Kidney glomerular epithelial cell (primary cell): ENCODE results near the gene CKB.

ENCODE experiments used
- DNase-seq: peaks from one replicate; lab custom pipeline; 2025; lab: John Stamatoyannopoulos, UW

CKB gene

DNA sequence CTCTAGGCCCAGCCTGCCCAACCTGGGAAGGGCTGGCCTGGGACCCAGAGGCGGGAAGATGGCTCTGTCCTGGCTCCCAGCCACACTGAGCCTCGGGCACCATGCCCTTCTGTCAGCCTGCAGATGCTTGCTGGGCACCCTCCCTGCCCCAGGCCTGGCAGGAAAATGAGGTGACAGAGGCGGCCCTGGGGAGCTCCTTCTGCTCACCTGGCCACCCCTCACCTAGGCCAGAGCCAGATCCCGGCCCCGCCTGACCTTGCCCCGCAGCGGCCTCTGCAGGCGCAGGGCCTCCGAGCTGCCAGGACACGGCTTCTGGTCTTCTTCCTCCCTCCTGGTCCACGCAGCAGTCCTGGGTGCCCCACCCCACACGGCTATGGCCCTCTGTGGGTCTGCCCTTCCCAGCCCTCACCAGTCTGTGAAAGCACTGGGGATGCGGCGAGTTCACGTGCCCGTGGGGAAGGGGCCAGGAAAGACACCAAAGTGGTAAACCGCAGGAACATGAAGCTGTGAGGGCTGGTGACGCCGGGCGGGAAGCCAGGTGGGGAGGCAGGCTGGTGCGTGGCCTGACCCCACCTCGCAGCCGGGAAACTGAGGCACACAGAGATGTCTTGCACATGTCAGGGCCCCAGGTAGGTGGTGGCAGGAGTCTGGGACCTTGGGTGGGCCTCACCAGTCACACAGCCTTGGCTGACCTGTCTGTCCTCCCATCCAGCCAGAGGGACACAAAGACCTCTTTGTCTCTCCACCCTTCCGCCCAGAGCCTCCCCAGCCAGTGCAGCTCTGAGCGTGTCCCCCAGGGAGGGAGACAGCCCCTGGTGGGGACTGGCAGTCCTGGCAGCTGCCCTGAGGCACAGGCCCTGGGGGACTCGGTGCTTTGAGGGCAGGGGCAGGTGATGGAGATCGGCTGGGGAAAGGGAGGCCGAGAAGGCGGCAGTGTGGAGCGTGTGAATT is 27.0 kb upstream of the CKB start:
- no peak for DNase-seq

DNA sequence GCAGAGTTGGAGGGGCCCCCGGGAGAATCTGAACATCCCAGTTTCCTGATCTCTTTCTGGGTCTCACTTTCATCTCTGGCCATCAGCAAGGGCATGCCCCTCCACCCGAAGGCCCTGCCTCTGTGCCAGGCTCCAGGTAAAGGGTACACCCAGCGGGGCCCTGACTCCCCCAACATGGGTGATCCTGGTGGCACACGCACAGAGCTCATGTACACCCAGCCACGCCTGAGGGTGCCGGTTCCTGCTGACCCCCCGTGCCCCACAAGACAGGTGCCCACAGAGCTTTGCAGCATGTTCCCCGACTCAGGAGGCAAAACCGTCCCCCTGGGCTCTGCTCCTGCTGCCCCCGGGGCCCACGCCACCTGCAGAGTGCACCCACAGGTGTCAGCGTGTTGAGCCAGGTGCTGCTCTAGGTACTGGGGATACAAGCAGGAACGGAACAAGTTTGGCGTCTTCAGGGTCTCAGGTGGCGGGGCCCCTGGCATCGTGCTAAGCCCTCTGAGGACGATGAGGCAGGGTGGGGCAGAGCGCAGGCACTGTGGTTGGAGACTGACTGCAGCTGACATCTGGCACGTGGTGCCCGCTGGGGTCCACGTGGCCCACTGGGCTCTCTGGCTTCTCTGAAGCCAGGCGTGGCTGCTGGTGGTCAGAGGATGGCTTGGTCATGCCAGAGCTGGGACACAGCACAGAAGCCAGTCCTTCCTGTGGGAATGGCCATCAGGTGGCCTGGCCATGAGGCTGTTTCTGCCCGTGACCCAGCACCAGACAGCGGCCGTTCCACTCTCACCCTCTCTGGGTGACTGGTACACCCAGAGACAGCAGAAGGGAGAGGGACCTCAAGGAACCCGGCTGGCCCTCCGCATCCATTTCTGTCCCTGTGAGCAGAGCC is 26.1 kb upstream of the CKB start:
- DNase-seq = no peak

DNA sequence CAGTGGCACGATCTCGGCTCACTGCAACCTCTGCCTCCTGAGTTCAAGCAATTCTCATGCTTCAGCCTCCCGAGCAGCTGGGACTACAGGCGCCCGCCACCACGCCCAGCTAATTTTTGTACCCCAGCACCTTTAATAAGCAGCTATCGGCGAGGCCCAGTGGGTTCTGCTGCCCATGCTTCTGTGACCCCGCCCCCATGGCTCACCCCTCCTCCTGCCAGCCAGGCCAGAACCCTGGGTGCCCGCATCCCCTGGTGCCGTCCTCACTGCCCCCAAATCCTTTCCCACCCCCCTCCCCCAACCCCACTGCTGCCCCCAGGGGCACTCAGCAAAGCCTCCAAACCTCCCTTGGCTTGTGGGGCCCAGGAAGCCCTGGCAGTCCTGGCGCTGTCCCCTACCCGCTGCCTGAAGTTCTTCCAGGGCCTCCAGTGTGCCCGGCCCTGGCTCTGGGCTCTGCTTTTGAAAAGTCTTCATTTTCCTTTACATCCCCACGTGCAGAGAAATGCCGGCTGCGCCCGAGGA is 25.4 kb upstream of the CKB start:
- no peak for DNase-seq

DNA sequence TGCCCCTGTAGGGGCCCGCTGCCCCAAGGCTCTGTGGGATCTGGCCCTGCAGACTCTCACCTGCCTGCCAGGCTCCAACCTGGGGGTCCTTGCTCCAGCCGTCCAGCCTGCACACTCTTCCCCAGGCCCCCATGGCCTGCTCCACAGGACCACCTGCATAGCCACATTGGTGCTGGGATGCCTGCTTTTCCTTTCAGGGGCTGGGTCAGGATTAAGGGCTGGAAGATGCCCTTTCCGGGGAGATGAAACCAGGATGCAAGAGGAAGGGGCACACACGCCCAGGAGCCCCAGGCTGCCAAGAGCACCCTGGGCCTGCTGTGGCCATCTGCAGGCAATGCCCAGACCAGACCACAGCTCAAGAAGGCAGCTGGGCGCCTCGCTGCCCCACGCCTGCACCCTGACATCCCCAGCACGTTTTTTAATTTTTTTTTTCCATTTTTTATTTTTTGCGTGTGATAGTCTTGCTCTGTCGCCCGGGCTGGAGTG is 24.9 kb upstream of the CKB start:
- DNase-seq = no peak

DNA sequence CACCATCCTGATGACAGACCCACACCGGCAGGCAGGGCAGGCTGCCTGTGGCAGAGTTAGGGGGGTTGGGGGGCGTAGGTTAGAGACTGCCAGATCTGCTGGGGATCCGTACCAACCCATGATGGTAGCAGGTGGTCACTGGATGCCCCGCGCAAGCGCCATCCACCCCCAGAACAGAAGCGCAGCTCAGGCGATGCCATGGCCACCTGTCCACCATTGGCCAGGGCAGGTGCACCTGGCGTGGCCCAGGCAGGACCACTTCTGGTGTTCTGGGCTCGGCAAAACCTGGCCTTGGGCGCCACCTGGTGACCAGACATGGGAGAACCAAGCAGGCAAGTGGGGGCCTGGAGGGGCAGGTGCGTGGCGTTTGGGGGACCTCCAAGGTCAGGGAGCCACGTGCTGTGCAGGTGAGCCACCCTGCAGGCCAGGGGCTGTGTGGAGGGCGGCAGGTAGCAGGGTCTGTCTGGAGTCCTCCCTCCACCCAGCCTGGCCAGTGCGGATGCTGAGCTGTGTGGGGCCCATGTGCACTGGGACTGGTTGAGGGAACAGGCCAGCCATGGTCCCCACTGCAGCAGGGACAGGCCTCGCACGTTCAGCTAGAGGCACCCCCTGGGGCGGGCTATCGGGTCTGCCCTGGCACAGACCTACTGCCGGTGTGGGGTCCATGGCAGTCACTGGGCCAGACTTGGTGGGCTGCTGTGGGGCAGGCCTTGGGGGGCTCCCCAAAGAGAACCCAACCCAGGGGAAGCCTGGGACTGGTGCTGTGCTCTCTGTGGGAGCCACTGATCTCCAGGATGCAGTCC is 24.2 kb upstream of the CKB start:
- DNase-seq = no peak

DNA sequence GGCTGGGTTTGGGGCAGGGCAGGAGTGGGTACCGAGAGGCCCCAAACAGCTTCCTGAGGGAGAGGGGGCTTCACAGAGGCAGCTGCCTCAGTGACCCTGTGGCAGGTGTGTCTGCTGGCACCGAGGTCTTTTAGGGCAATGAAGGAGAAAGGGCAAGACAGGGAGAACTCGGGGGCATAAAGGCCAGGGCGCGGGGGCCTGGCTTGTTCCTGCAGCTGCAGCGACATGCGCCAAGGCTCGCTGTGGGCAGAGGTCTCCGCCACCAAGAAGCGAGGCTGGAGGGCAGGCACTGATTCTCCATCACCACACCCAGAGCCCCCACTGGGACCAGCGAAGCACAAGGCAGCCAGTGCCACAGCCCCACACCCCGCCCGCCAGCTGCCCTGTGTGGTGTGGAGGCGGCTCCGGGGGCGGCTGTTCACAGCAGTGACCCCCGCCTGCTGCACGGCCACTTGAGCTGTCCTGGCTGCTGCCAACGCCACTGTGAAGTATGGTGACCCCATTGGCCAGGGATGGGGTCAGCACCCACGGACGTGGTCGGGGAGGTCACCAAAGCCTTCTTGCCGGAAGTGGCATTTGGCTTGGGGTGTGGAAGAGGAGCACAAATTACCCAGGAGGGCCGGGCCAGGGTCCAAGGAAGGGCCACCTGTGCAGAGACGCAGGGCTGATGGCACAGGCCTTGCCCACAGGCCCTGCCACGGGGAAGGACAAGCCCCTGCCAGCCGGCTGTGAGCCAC is 23.5 kb upstream of the CKB start:
- no peak for DNase-seq

DNA sequence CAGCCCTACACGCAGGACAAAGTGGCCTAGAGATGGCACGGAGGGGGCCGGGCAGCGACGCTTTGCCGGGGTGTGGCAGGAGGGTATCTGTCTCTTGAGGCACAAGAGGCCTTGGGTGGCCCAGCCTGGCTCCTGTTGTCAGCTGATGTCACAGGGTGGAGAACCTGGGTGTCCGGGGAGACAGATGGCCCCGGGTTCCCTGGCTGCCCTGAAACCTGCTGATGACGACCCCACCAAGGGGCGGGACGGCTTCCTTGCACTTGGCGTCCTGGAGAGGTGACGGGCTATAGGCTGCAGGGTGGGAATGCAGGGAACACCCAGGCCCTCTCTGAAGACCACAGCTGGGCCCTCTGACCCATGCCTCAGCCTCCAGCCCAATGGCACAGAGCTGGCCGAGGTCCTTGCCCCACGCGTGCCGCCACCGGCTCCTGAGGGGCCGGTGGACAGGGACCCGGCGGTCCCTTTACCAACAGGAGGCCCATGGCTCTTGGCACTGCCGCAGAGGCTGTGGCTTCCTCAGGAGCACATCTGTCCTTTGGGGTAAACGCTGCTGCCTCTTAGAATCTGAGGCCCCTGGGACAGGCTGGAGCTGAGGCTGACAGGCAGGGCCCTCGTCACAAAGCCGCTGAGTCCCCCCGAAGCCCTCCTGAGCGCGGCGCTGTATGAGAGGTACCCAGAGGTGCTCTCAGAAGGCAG is 22.7 kb upstream of the CKB start:
- no peak for DNase-seq

DNA sequence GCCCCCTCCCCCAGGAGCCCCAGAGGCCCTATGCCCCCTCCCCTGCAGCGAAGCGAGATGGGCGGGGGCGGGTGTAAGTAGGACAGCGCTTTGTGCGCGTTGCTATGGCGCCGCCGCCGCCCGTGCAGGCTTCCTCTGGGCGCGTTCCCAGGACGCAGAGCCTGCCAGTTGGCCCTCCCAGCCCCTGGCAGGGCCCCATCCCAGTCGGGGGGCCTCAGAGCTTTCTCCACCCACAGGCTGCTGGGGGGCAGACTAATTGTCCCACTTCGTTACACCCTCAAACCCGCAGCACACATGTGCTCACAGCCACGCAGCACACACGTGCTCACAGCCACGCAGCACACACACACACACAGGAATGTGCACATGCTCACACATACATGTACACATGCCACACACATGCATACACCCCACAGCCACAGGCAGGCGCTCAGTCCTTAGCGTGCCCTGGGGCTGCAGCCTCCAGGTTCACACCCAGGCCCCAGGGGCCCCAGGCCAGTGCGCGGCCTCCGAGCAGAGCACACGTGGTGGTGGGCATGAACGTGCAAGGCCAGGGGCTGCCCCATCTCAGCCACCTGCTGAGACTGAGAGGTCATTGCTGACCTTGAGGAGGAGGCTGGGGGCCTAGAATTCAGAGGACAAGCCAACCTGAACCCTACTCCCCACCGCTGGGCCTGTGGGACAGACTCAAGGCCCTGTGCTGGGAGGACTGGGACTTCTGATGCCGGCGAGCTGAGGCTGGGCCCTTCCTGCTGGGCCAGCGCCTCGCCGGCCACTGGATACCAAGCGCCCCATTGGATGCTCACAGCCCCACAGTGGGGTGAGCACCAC is 22.0 kb upstream of the CKB start:
- DNase-seq = no peak

DNA sequence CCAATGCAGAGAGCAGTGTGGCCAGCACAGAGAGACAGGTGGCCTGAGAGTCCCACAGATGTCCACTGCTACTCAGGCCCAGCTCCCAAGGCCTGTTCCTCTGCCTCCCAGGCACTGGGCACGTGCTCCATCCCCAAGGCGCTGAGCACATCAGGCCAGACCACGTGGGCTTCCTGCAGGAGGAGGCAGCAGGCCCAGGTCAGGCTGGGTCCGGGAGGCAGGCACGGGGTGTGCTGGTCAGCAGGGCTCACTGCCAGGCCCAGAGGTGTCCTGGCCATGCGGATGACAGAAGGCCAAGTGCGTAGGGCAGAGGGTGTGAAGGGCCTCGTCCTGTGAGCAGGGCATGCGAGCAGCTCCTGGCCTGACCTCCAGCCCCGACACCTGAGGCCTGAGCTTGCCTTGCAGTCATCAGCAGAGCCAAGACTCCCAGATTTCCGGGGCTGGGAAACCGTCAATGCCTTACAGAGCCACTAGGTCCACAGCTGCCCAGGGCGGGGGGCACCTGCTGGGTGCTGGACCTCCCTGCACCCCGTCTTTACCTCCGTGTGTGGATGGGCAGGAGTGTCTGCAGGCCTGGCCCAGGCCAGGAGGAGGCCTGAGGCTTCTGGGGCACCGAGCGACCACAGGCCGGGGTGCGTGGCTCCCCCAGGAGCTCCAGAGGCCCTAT is 21.2 kb upstream of the CKB start:
- DNase-seq = no peak

DNA sequence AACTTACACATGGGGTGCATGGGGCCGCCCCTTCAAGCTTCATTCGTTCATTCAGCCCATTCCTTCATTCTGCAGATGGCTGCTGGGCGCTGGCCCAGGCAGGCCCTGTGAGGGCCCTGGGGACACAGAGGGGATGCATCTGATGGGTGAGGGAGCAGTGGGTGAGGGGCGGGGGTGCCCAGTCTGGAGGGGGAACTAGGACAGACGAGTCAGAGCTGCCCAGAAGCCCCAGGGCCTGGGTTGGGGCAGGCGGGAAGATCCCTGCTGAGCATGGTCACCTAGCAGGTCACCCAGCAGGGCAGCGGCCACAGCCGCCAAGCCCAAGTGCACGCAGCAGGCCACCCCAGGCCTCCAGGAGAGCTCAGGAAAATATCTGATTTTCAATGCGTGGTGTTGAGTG is 20.5 kb upstream of the CKB start:
- DNase-seq = no peak

DNA sequence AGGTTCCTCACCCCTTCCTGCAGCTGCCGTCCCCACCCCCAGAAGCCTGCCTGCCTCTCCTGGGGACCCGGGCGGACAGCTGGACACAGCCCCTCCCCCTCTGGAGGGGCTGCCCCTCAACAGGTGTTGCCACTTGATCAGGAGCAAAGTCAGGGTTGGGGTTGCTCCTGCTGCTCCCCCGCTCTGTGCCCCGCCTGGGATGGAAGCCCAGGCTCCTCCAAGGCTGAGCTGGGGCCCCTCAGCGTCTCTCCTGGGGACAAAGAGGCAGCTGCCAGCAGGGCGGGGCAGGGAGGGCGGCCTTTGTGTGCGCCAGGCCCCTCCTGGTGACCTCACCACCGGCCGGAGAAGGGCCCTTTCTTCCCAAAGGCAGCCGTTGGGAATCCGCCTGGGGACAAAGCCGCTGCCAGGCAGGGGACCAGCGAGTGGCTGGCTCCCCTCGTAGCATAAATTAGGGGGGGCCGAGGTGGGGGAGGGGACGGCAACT is 20.0 kb upstream of the CKB start:
- DNase-seq = no peak

DNA sequence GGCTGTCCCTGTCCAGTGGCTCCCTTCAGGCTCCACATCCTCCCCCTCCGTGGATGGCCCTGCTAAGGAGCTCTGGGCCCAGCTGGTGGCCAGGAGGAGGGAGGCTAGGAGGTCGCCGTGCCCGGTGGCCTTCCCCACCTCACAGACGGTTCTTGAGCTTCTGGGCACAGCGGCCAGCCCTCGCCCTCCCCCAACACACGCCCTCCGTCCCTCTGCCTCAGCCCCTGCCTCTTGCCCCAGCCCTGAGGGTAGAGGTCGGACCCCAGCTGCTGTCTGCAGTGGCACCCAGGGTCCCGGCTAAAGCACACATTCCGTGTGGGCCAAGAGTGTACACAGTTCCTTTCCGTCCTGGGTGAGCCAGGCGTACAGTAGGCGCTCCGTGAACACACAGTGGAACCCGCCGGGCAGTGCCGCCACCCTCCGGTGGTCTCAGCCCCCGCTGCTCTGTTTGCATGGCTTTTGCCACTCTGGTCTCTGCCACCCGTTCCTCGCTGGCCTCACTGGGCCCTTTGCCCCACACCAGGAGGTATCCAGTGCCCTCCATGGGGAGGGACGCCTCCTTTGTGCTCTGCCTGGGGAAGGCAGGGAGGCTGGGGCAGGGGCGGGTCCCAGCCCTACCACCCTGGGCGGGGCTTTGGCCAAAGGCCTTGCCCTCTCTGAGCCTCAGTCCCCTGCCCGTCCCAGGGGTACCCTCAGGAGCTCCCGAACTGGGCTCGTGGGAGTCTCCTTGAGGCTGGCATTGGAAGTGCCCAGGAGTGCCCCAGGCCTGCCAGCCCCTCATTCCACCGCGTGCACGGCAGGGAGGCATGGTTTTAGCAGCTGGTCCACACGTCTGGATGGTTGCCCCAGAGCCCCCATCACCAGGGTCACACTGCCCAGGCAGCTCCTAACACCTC is 19.3 kb upstream of the CKB start:
- no peak for DNase-seq

DNA sequence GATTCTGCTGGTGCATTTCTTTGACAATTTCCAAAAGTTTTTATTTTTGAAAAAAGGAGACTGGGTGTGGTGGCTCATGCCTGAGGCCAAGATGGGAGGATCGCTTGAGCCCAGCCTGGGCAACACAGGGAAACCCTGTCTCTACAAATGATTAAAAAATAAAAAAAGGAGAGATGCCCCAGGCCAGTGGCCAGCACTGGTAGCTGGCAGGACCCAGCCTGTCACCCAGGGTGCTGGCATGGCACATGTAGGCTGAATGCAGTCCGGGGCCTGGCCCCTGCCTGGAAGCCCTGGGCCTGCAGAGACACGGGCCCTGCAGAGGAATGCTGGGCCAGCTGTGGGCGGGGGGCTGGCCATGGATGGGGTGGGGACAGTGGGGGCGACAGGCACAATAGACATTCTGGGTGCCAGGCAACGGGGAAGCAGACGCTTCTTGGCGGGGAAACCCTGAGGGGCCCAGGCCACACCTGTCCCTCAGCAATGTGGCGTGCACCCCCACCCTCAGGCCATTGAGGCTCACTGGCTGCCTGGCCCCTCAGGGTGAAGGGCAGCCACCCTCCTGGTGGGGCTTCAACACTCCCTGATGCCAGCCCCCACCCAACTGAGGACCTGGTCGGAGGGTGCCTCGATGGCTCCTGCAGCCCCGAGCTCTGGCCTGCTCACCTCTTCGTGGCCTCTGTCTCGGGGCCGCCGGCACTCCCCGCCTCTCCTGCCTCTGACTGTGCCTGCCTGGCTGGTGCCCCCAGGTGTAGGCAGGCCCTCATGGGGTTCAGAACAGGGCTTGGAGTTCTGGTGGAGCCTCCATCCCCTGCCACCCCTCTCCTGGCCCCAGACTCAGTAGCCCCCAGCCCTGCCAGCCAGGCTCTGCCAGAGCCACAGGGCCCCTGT is 18.4 kb upstream of the CKB start:
- no peak for DNase-seq

DNA sequence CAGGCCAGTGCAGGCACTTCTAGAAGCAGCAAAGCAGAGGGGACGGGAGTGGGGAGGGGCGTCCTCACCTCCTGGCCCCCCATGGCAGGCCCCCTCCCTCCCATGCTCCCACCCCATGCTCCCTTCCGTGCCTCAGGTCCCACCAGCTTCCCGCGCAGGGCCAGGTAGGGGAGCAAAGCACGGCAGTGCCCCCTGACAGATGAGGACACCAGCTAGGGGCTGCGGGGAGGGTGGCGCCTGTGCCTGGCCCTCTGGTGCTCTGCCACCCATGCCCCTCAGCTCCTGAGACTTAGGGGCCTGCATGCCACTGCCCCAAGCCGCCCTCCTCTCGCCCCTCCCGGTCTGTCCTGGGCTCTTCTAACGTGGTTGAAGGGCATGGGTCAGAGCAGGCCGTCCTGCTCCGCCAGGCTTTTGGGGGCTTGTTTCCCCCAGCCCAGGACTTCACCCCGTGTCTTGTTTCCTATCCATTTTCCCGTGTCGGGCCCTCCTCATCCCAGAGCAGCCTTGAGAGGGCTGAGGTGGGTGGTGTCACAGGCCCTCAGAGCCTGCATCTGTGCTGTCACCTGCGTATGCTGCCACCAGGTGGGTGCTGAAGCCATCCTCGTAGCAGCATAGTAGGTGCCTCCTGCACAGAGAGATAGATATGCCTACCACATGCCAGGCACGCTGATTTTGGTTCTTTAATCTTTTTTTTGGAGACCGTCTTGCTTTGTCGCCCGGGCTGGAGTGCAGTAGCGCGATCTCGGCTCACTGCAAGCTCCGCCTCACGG is 16.6 kb upstream of the CKB start:
- DNase-seq = no peak

DNA sequence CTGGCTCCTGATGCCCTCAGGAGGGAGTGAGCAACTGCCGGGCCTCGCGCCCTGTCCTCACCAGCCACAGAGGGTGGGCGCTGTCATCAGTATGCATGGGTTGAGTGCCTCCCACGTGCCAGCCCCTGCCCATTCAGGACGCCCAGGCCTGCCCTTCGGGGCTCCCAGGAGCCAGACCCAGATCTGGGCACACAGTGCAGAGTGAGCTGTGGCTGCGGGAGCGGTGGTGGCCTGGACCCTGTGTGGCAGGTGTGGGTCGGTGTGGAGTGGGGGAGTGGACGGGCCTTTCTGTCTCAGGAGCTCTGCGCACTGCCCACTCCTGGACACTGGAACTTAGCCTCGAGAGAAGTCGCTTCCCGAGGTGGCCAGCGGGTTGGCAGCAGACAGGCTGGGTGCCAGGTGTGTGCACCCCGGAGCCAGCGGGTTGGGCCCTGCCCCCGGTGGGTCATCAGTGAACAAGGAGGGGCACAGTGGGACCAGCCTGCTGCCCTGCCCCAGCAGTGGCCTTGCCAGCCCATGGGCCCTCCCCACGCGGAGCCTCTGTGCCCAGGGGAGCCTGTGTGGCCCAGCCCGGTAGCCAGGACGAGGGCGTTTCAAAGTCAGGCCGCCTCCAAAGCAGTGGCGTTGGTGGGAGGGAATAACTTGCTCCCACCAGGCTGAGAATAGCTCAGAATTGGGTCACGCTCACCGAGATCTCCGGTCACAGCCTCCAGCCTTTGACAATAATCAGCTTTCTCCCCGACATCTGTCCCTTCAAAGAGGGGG is 15.8 kb upstream of the CKB start:
- DNase-seq = no peak
